A549 (cell line): ENCODE measurements around the gene ARHGAP30. TPM values are rescaled to one million over a fixed set of nuclear protein-coding genes. Genes with fewer than 3 reads are reported as not detected.

Source experiments
- ATAC-seq, 2 experiments: fragments of 200-7000 bp in 1 of 2; fragments of >200 bp in 1 of 2; cut with Nextera tagmentation in 1 of 2; cut with Tn5 transposase in 1 of 2; 3 replicates each; pipeline versions ENCODE4 v1.8.0 to v1.9.1; 2018 to 2020; ENCODE audit warnings: mild to moderate bottlenecking in 1 of 2, moderate library complexity in 1 of 2
- CTCF ChIA-PET: fragments of 300-600 bp; sonication (Branson Sonifier 250); formaldehyde crosslinking; extraction: SDS; loops from one replicate; lab custom pipeline; 2021; ENCODE audit warnings: antibody characterized with exemption, inconsistent platforms; lab: Yijun Ruan, JAX
- POLR2A ChIA-PET: fragments of 350-600 bp; formaldehyde crosslinking; extraction: SDS; loops from one replicate; lab custom pipeline; 2021; ENCODE audit warnings: antibody characterized with exemption, inconsistent platforms; lab: Yijun Ruan, JAX
- DNase-seq, 2 experiments: peaks; one replicate each; pipeline versions ENCODE4 v3.0.0 to v3.0.0-alpha.2; 2011 to 2016; ENCODE audit warnings: low read depth in 1 of 2, low spot score in 1 of 2
- FAIRE-seq: peaks from 2 replicates; lab custom pipeline; 2011; peaks lifted over from hg19 to GRCh38; lab: Jason Lieb, UNC
- H3K27ac ChIP-seq, 2 experiments: fragments of >200 bp; sonication (Bioruptor Twin); formaldehyde crosslinking; 3 replicates each; pipeline ENCODE4 v1.5.1; 2016 to 2017
- H3K4me1 ChIP-seq: fragments of >200 bp; sonication (Bioruptor Twin); formaldehyde crosslinking; 3 replicates; pipeline ENCODE4 v1.6.1; 2016
- H3K4me2 ChIP-seq: fragments of >200 bp; sonication (Bioruptor Twin); formaldehyde crosslinking; 3 replicates; pipeline ENCODE4 v1.6.1; 2016
- H3K4me3 ChIP-seq: fragments of >200 bp; sonication (Bioruptor Twin); formaldehyde crosslinking; 3 replicates; pipeline ENCODE4 v1.5.1; 2016
- H3K9me3 ChIP-seq: fragments of >200 bp; sonication (Bioruptor Twin); formaldehyde crosslinking; 3 replicates; pipeline ENCODE4 v1.6.1; 2016
- BHLHE40 ChIP-seq: IDR thresholded peaks from 2 replicates; pipeline ENCODE4 v1.6.1; 2012; ENCODE audit warnings: low read depth, low read length, inconsistent platforms
- CBX2 ChIP-seq: fragments of 200-600 bp; sonication (generic); IDR thresholded peaks from 2 replicates; pipeline ENCODE4 v1.6.1; 2016; ENCODE audit warnings: low read depth, mild to moderate bottlenecking, borderline replicate concordance
- CBX8 ChIP-seq: fragments of 200-600 bp; sonication (generic); IDR thresholded peaks from 2 replicates; pipeline ENCODE4 v1.6.1; 2016
- CEBPB ChIP-seq, 2 experiments: fragments of >200 bp in 1 of 2; sonication (Bioruptor Twin) in 1 of 2; formaldehyde crosslinking in 1 of 2; IDR thresholded peaks; 2 replicates each; pipeline ENCODE4 v1.6.1; 2012 to 2016
- CHD2 ChIP-seq: fragments of 150-350 bp; IDR thresholded peaks from 2 replicates; pipeline ENCODE4 v1.6.1; 2014; ENCODE audit warnings: low read length; ENCODE audit not compliant: partially characterized antibody
- EHF ChIP-seq: fragments of 250-450 bp; sonication (Bioruptor Pico); IDR thresholded peaks from 2 replicates; pipeline ENCODE4 v1.5.0; 2020; ENCODE audit warnings: mild to moderate bottlenecking
- EHMT2 ChIP-seq: fragments of 200-600 bp; sonication (generic); IDR thresholded peaks from 2 replicates; pipeline ENCODE4 v1.6.1; 2016; ENCODE audit warnings: antibody characterized with exemption, low read depth, mild to moderate bottlenecking, moderate library complexity
- EP300 ChIP-seq, 2 experiments: fragments of >200 bp; sonication (Bioruptor Twin); formaldehyde crosslinking; IDR thresholded peaks; 2 replicates in 1 of 2; 3 replicates in 1 of 2; pipeline ENCODE4 v1.6.1; 2016 to 2017
- ESRRA ChIP-seq: fragments of 150-350 bp; IDR thresholded peaks from 2 replicates; pipeline ENCODE4 v1.6.1; 2014; ENCODE audit warnings: mild to moderate bottlenecking, low read length, borderline replicate concordance
- FOSB ChIP-seq: fragments of 250-450 bp; sonication (Bioruptor Pico); IDR thresholded peaks from 2 replicates; pipeline ENCODE4 v1.5.0; 2020; ENCODE audit warnings: mild to moderate bottlenecking, moderate library complexity
- FOSL2 ChIP-seq, 2 experiments: fragments of 450-650 bp in 1 of 2; fragments of >200 bp in 1 of 2; sonication (Bioruptor Twin) in 1 of 2; formaldehyde crosslinking; IDR thresholded peaks; 2 replicates each; pipeline versions ENCODE4 v1.5.0 to v1.6.1; 2016 to 2020; ENCODE audit warnings: mild to moderate bottlenecking in 1 of 2, moderate library complexity in 1 of 2
- FOXS1 ChIP-seq: fragments of 250-450 bp; sonication (Bioruptor Pico); IDR thresholded peaks from 2 replicates; pipeline ENCODE4 v1.5.0; 2020; ENCODE audit warnings: mild to moderate bottlenecking, moderate library complexity
- GATA3 ChIP-seq: IDR thresholded peaks from 2 replicates; pipeline ENCODE4 v1.6.1; 2012; ENCODE audit warnings: borderline replicate concordance
- HEYL ChIP-seq: fragments of 250-450 bp; sonication (Bioruptor Pico); IDR thresholded peaks from 2 replicates; pipeline ENCODE4 v1.8.0; 2021; ENCODE audit warnings: mild to moderate bottlenecking, moderate library complexity
- JUN ChIP-seq, 2 experiments: fragments of >200 bp; sonication (Bioruptor Twin); formaldehyde crosslinking; IDR thresholded peaks; 2 replicates in 1 of 2; 3 replicates in 1 of 2; pipeline ENCODE4 v1.6.1; 2016 to 2017
- KDM1A ChIP-seq: fragments of 200-600 bp; sonication (generic); IDR thresholded peaks from 2 replicates; pipeline ENCODE4 v1.6.1; 2016; ENCODE audit warnings: low read depth, mild to moderate bottlenecking
- KDM5A ChIP-seq: fragments of 200-600 bp; sonication (generic); IDR thresholded peaks from 2 replicates; pipeline ENCODE4 v1.6.1; 2016; ENCODE audit warnings: antibody characterized with exemption, mild to moderate bottlenecking
- MAFK ChIP-seq: fragments of 450-650 bp; IDR thresholded peaks from 2 replicates; pipeline ENCODE4 v1.6.1; 2014; ENCODE audit not compliant: partially characterized antibody
- MAZ ChIP-seq: fragments of 150-350 bp; IDR thresholded peaks from 2 replicates; pipeline ENCODE4 v1.6.1; 2014; ENCODE audit warnings: antibody characterized with exemption, low read depth, low read length, borderline replicate concordance
- MYC ChIP-seq: IDR thresholded peaks from 2 replicates; pipeline ENCODE4 v1.6.1; 2012; ENCODE audit warnings: mild to moderate bottlenecking, inconsistent platforms, low read length, improper control_type of control experiment, borderline replicate concordance
- NPAS2 ChIP-seq: fragments of 250-450 bp; sonication (Bioruptor Pico); IDR thresholded peaks from 2 replicates; pipeline ENCODE4 v1.8.0; 2022; ENCODE audit warnings: mild to moderate bottlenecking, moderate library complexity, borderline replicate concordance
- POLR2A ChIP-seq: IDR thresholded peaks from 2 replicates; pipeline ENCODE4 v1.6.1; 2012; ENCODE audit warnings: mild to moderate bottlenecking, low read length
- RARB ChIP-seq: fragments of 250-450 bp; sonication (Bioruptor Pico); IDR thresholded peaks from 2 replicates; pipeline ENCODE4 v1.8.0; 2021; ENCODE audit warnings: mild to moderate bottlenecking, moderate library complexity
- RCOR1 ChIP-seq: fragments of 150-350 bp; IDR thresholded peaks from 2 replicates; pipeline ENCODE4 v1.6.1; 2014; ENCODE audit warnings: antibody characterized with exemption, low read length, low read depth
- RFX5 ChIP-seq: fragments of 450-650 bp; IDR thresholded peaks from 2 replicates; pipeline ENCODE4 v1.7.1; 2014; ENCODE audit warnings: antibody characterized with exemption, mild to moderate bottlenecking, moderate library complexity
- RNF2 ChIP-seq: fragments of 200-600 bp; sonication (generic); IDR thresholded peaks from 2 replicates; pipeline ENCODE4 v1.6.1; 2016; ENCODE audit warnings: low read depth, mild to moderate bottlenecking, antibody characterized with exemption, moderate library complexity, borderline replicate concordance
- SREBF2 ChIP-seq: fragments of 450-650 bp; IDR thresholded peaks from 2 replicates; pipeline ENCODE4 v1.6.1; 2014; ENCODE audit warnings: mild to moderate bottlenecking, moderate library complexity
- TFCP2L1 ChIP-seq: fragments of 250-450 bp; sonication (Bioruptor Pico); IDR thresholded peaks from 2 replicates; pipeline ENCODE4 v1.5.0; 2021; ENCODE audit warnings: mild to moderate bottlenecking
- TP53 ChIP-seq: fragments of 250-450 bp; sonication (Bioruptor Pico); IDR thresholded peaks from 2 replicates; pipeline ENCODE4 v1.5.0; 2021; ENCODE audit warnings: mild to moderate bottlenecking, moderate library complexity
- ZC3H11A ChIP-seq: fragments of 450-650 bp; IDR thresholded peaks from 2 replicates; pipeline ENCODE4 v1.6.1; 2014; ENCODE audit warnings: antibody characterized with exemption, mild to moderate bottlenecking
- ZFP36 ChIP-seq: fragments of 450-650 bp; IDR thresholded peaks from 2 replicates; pipeline ENCODE4 v1.6.1; 2014; ENCODE audit warnings: borderline replicate concordance; ENCODE audit not compliant: partially characterized antibody
- ZSCAN20 ChIP-seq: fragments of 250-450 bp; sonication (Bioruptor Pico); IDR thresholded peaks from 2 replicates; pipeline ENCODE4 v1.8.0; 2022; ENCODE audit warnings: mild to moderate bottlenecking, moderate library complexity
- WGBS: methylation state at CpG from one replicate; pipeline ENCODE4 v1.1.6; 2017; ENCODE audit errors: missing lambda C conversion rate; 5-methylcytosine and 5-hydroxymethylcytosine counted together
- polyA plus RNA-seq, 4 experiments: library from polyadenylated mRNA; depleted of rRNA in 3 of 4; stranded (reverse); fragments of >200 nt; fragmentation: RNase III in 1 of 4; extraction: RNeasy Plus Mini Kit Qiagen cat#74134 plus additional on column Dnase treatment in 1 of 4; gene quantifications; 2 replicates in 3 of 4; 3 replicates in 1 of 4; pipeline ENCODE4 v1.2.3, GENCODE V29; 2011 to 2017
- TF ChIP-seq, protein P1 (sequence below): fragments of 250-450 bp; sonication (Bioruptor Pico); IDR thresholded peaks from 2 replicates; pipeline ENCODE4 v1.5.0; 2020; ENCODE audit warnings: low read depth, mild to moderate bottlenecking, moderate library complexity
- TF ChIP-seq, protein P2 (sequence below): fragments of >200 bp; sonication (Bioruptor Twin); formaldehyde crosslinking; IDR thresholded peaks from 3 replicates; pipeline ENCODE4 v1.5.1; 2016
- TF ChIP-seq, protein P3 (sequence below): IDR thresholded peaks from 2 replicates; pipeline ENCODE4 v1.6.1; 2012
- TF ChIP-seq, protein P4 (sequence below): fragments of 200-600 bp; sonication (generic); IDR thresholded peaks from 2 replicates; pipeline ENCODE4 v1.6.1; 2016; ENCODE audit warnings: antibody characterized with exemption, mild to moderate bottlenecking, moderate library complexity

ARHGAP30 gene
- polyA plus RNA-seq, 2 of the 4 experiments (the other 2 are of a cell fraction): 0.06 to 0.13 TPM

DNA sequence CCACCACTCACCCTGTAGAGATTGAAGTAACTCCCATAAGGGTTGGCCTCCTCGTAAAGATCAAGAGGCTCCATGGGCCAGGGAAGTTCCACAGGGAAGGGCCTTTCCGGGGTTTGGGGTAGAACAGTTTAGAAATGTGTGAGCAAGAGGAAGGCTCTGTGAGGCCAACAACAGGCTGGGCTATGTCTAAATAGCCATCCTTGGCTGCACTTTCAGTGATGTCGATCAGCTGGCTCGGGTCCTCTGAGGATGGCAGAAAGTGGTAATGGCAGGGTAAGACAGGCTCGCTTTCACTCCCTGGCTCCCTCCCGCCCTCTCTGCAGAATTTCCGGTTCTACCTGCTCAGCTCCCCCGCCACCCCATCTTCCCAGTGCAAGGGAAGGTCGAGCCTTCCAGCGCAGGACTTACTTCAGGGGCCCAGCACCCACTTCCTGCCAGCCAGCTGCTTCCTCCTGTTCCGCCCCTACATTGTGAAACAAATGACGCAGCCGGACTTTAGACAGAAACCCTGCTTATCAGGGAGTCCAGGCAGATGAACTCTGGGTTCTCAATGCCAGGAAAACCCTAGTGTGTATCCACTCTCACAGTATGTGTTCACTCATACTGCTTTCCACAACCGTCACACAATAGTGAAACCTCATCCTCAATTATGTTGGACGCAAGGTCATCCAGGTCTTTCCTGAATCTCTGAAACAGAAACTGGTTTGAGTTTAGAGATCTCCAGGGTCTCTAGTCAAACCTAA, 56.0 kb downstream of the ARHGAP30 start:
- Histone ChIP-seq H3K4me2 (peak overlapping the region; percentile 84), H3K27ac (peak overlapping the region; percentile 83 to 92), H3K4me3 (peak overlapping the region; percentile 31), H3K4me1 (peaks cover 66% of the 10 kb centered on the region), H3K9me3 (no peaks in the 10 kb centered on the region)
- ChIA-PET CTCF (interaction anchor here (0.7 to 5.9 kb wide), 6 partner anchors 13 to 288 kb away, joined by 3 to 31 read pairs (median 3); partner anchors contain the start of gene KLHDC9), POLR2A (interaction anchor here (0.7 to 1.5 kb wide), 6 partner anchors 11 to 119 kb away, joined by 3 to 9 read pairs (median 4); partner anchors contain the start of genes DEDD and USF1)
- FAIRE-seq: no peak
- ATAC-seq: peak; percentile 94 to 98
- 8% methylated on average over 15 of the region's 15 CpGs for WGBS
- DNase-seq: peak; percentile 91 to 92
- TF ChIP-seq ZC3H11A (no peak), FOSL2 (IDR thresholded peaks at IDR 0.05) (no peak), FOSL2 (CRISPR knock-in tag; IDR thresholded peaks at IDR 0.05) (peak; percentile 32; the same call in 1 of the 2 replicates), CBX2 (no peak), MAFK (no peak), SREBF2 (no peak), BHLHE40 (no peak), KDM1A (no peak), MYC (no peak), RARB (CRISPR knock-in tag) (no peak), FOSB (CRISPR knock-in tag) (no peak), JUN (IDR thresholded peaks at IDR 0.05) (peak; percentile 65 to 85; a peak in 4 of 5 replicates), CHD2 (no peak), ZSCAN20 (CRISPR knock-in tag) (no peak), TFCP2L1 (CRISPR knock-in tag) (no peak), NPAS2 (CRISPR knock-in tag) (no peak), RNF2 (no peak), CEBPB (IDR thresholded peaks at IDR 0.05) (peak; percentile 84 to 95), ZFP36 (no peak), EHF (no peak), FOXS1 (CRISPR knock-in tag) (no peak), EP300 (IDR thresholded peaks at IDR 0.05) (peak in 1 of 2 experiments; percentile 68; a peak in 2 of 5 replicates), POLR2A (peak; percentile 48; the same call in 1 of the 2 replicates), HEYL (CRISPR knock-in tag) (no peak), KDM5A (no peak), RCOR1 (no peak), CBX8 (no peak), TP53 (no peak), ESRRA (peak; percentile 33; the same call in 1 of the 2 replicates), GATA3 (no peak; the same call in none of the 2 replicates), RFX5 (no peak), EHMT2 (no peak), MAZ (no peak)
- TF ChIP-seq, protein P1, sequence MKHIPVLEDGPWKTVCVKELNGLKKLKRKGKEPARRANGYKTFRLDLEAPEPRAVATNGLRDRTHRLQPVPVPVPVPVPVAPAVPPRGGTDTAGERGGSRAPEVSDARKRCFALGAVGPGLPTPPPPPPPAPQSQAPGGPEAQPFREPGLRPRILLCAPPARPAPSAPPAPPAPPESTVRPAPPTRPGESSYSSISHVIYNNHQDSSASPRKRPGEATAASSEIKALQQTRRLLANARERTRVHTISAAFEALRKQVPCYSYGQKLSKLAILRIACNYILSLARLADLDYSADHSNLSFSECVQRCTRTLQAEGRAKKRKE (CRISPR knock-in tag): no peak
- TF ChIP-seq, protein P2, sequence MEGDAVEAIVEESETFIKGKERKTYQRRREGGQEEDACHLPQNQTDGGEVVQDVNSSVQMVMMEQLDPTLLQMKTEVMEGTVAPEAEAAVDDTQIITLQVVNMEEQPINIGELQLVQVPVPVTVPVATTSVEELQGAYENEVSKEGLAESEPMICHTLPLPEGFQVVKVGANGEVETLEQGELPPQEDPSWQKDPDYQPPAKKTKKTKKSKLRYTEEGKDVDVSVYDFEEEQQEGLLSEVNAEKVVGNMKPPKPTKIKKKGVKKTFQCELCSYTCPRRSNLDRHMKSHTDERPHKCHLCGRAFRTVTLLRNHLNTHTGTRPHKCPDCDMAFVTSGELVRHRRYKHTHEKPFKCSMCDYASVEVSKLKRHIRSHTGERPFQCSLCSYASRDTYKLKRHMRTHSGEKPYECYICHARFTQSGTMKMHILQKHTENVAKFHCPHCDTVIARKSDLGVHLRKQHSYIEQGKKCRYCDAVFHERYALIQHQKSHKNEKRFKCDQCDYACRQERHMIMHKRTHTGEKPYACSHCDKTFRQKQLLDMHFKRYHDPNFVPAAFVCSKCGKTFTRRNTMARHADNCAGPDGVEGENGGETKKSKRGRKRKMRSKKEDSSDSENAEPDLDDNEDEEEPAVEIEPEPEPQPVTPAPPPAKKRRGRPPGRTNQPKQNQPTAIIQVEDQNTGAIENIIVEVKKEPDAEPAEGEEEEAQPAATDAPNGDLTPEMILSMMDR: no peak
- TF ChIP-seq, protein P3, sequence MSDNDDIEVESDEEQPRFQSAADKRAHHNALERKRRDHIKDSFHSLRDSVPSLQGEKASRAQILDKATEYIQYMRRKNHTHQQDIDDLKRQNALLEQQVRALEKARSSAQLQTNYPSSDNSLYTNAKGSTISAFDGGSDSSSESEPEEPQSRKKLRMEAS: peak; percentile 46
- TF ChIP-seq, protein P4, sequence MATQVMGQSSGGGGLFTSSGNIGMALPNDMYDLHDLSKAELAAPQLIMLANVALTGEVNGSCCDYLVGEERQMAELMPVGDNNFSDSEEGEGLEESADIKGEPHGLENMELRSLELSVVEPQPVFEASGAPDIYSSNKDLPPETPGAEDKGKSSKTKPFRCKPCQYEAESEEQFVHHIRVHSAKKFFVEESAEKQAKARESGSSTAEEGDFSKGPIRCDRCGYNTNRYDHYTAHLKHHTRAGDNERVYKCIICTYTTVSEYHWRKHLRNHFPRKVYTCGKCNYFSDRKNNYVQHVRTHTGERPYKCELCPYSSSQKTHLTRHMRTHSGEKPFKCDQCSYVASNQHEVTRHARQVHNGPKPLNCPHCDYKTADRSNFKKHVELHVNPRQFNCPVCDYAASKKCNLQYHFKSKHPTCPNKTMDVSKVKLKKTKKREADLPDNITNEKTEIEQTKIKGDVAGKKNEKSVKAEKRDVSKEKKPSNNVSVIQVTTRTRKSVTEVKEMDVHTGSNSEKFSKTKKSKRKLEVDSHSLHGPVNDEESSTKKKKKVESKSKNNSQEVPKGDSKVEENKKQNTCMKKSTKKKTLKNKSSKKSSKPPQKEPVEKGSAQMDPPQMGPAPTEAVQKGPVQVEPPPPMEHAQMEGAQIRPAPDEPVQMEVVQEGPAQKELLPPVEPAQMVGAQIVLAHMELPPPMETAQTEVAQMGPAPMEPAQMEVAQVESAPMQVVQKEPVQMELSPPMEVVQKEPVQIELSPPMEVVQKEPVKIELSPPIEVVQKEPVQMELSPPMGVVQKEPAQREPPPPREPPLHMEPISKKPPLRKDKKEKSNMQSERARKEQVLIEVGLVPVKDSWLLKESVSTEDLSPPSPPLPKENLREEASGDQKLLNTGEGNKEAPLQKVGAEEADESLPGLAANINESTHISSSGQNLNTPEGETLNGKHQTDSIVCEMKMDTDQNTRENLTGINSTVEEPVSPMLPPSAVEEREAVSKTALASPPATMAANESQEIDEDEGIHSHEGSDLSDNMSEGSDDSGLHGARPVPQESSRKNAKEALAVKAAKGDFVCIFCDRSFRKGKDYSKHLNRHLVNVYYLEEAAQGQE: no peak
